Cardiac muscle cell (in vitro differentiated cells and primary cell): Measurements from ENCODE around the gene PAFAH1B1. TPM values are rescaled to one million over a fixed set of nuclear protein-coding genes. Genes with fewer than 3 reads are reported as not detected.
"Not testable (repeated sequence)": the region's sequence is repeated elsewhere in the genome, so short reads cannot be mapped to it uniquely, and the experiment has no call there.

Experiments used
- DNase-seq, 2 donors: peaks; one replicate each; pipeline versions ENCODE4 v3.0.0 to v3.0.0-alpha.2; 2010 to 2017; ENCODE audit warnings: low read depth in 1 of 2, low spot score in 1 of 2
- H3K27ac ChIP-seq: fragments of 200-600 bp; sonication (generic); 2 replicates; pipeline ENCODE4 v1.5.1; 2016
- H3K27me3 ChIP-seq: fragments of 200-600 bp; sonication (generic); 2 replicates; pipeline ENCODE4 v1.6.0; 2016; ENCODE audit warnings: control low read depth
- H3K36me3 ChIP-seq: fragments of 200-600 bp; sonication (generic); 2 replicates; pipeline ENCODE4 v1.5.1; 2016; ENCODE audit warnings: control low read depth
- H3K4me1 ChIP-seq: fragments of 200-600 bp; sonication (generic); 2 replicates; pipeline ENCODE4 v1.8.1; 2017; ENCODE audit warnings: low read depth, mild to moderate bottlenecking, mixed run types
- H3K4me3 ChIP-seq: fragments of 200-600 bp; sonication (generic); 2 replicates; pipeline ENCODE4 v1.5.1; 2016; ENCODE audit warnings: mild to moderate bottlenecking
- H3K9me3 ChIP-seq: fragments of 200-600 bp; sonication (generic); 2 replicates; pipeline ENCODE4 v1.5.1; 2017; ENCODE audit warnings: low read depth, mild to moderate bottlenecking, control low read depth
- polyA plus RNA-seq: library from polyadenylated mRNA; unstranded; fragments of >200 nt; fragmentation: Nextera tagmentation; extraction: Ambion mirVana; gene quantifications from 2 replicates; pipeline ENCODE4 v1.2.1, GENCODE V29; 2016
- total RNA-seq: library from RNA; depleted of rRNA; stranded (reverse); fragments of >200 nt; gene quantifications from 2 replicates; pipeline ENCODE4 v1.2.3, GENCODE V29; 2016
- TF ChIP-seq, protein P1 (sequence below): IDR thresholded peaks from 2 replicates; pipeline ENCODE4 v1.5.1; 2012; ENCODE audit warnings: low read depth, mild to moderate bottlenecking, low read length

The PAFAH1B1 gene
- total and polyA plus RNA-seq, 2 experiments from 2014 or later = 49.3 to 79.3 TPM

DNA sequence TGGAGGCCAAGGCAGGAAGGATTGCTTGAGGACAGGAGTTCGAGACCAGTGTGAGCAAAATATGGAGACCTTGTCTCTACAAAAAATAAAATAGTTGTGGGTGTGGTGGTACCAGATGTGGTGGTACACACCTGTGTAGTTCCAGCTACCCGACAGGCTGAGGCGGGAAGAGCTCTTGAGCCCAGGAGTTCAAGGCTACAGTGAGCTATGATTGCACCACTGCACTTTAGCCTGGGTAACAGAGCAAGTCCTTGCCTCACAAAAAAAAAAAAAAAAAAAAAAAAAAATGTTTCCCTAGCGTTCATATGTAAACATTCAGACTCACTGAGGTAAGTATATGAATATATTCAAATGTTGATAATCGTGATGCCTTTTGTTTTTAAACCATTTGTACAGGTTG, 78.6 kb downstream of the PAFAH1B1 start:
- H3K9me3 ChIP-seq = no peaks in the 10 kb centered on the region
- H3K27me3 ChIP-seq = no peaks in the 10 kb centered on the region
- H3K4me1 ChIP-seq = no peaks in the 10 kb centered on the region
- no peak for DNase-seq
- peaks cover 72% of the 10 kb centered on the region for H3K36me3 ChIP-seq
- H3K27ac ChIP-seq = no peak overlapping the region
- H3K4me3 ChIP-seq = no peak overlapping the region
- TF ChIP-seq, protein P1, sequence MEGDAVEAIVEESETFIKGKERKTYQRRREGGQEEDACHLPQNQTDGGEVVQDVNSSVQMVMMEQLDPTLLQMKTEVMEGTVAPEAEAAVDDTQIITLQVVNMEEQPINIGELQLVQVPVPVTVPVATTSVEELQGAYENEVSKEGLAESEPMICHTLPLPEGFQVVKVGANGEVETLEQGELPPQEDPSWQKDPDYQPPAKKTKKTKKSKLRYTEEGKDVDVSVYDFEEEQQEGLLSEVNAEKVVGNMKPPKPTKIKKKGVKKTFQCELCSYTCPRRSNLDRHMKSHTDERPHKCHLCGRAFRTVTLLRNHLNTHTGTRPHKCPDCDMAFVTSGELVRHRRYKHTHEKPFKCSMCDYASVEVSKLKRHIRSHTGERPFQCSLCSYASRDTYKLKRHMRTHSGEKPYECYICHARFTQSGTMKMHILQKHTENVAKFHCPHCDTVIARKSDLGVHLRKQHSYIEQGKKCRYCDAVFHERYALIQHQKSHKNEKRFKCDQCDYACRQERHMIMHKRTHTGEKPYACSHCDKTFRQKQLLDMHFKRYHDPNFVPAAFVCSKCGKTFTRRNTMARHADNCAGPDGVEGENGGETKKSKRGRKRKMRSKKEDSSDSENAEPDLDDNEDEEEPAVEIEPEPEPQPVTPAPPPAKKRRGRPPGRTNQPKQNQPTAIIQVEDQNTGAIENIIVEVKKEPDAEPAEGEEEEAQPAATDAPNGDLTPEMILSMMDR = no peak

DNA sequence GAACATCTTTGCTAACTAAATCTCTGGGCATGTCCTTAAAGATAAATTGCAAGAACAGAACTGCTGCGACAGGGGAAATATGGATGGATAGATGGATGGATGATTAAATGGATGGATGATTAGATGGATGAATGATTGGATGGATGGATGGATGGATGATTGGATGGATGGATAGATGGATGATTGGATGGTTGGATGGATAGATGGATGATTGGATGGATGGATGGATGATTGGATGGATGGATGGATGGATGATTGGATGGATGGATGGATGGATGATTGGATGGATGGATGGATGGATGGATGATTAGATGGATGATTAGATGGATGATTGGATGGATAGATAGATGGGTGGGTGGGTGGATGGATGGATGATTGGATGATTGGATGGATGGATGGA, 85.8 kb downstream of the PAFAH1B1 start:
- H3K4me1 ChIP-seq, H3K9me3 ChIP-seq, H3K27me3 ChIP-seq, H3K4me3 ChIP-seq, H3K27ac ChIP-seq, DNase-seq: not testable (repeated sequence)
- peaks cover 74% of the 10 kb centered on the region for H3K36me3 ChIP-seq

DNA sequence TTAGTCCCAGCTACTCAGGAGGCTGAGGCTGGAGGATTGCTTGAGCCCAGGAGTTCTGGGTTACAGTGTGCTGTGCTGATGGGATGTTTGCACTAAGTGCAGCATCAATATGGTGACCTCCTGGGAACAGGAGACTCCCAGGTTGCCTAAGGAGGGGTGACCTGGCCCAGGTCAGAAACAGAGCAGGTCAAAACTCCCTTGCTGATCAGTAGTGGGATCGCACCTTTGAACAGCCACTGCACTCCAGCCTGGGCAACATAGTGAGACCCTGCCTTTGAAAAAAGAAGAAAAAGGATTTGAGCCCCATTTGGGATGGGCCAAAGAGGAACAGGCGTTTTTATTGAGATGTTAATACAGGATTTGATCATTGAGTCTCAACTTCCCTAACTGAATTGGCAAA, 87.5 kb downstream of the PAFAH1B1 start:
- Histone ChIP-seq H3K9me3 (no peaks in the 10 kb centered on the region), H3K27ac (no peak overlapping the region), H3K4me1 (no peaks in the 10 kb centered on the region), H3K4me3 (no peak overlapping the region), H3K27me3 (no peaks in the 10 kb centered on the region), H3K36me3 (peaks cover 60% of the 10 kb centered on the region)
- TF ChIP-seq, protein P1 = no peak
- no peak for DNase-seq

DNA sequence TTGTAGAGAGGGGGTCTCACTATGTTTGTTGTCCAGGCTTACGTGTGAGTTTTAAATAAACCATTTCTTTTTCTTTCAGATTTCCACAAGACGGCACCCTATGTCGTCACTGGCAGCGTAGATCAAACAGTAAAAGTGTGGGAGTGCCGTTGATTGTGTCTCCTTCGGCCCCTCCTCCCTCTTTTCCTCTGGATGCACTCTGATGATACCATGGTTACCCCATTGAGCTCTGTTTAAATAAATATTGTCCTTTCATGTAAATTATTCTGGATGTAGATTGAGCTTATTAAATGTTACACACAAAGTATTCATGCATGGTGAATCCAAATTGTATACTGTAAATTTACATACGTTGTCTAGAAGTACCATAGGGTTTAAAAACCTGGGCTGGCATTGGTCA, 88.2 kb downstream of the PAFAH1B1 start:
- Histone ChIP-seq H3K27ac (no peak overlapping the region), H3K4me1 (no peaks in the 10 kb centered on the region), H3K36me3 (peaks cover 53% of the 10 kb centered on the region), H3K9me3 (no peaks in the 10 kb centered on the region), H3K27me3 (no peaks in the 10 kb centered on the region), H3K4me3 (no peak overlapping the region)
- TF ChIP-seq, protein P1 = no peak
- no peak for DNase-seq

DNA sequence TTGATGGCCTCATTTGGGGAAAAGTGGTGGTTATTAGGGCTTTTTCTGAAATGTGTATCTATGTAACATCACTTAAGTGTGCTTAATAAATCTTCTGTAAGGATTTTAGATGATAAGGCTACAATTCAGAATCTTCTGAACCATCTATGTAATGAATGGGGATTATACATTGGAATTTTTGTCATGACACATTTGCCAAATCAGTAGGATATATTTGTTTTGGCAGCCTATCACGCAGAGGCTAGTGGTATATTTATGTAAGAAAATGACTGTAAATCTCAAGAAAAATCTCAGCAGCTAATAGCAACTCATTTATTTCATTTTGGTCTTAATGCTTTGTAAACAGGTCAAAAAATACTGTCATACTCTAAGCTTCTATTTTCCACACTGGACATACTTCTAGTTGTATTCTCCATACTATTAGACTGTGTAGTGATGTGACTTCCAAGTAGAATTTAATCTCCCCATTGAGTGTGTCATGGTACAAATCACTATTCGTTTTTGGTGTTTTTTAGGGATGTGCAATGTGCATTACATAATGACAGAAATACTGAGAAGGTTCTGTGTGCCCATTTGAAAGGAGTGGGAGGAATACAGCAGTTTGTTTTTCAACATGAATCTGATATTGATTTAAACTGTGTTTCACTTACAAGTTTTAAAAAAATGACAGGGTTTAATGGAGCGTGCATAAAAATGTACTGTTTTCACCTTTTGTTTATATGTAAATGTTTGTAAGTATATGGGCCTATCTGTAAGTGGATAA, 88.9 kb downstream of the PAFAH1B1 start:
- H3K27me3 ChIP-seq = no peaks in the 10 kb centered on the region
- no peak overlapping the region for H3K4me3 ChIP-seq
- no peak for DNase-seq
- H3K36me3 ChIP-seq = peaks cover 50% of the 10 kb centered on the region
- no peaks in the 10 kb centered on the region for H3K9me3 ChIP-seq
- H3K4me1 ChIP-seq = no peaks in the 10 kb centered on the region
- H3K27ac ChIP-seq = peak overlapping the region; percentile 9
- TF ChIP-seq, protein P1 = no peak

DNA sequence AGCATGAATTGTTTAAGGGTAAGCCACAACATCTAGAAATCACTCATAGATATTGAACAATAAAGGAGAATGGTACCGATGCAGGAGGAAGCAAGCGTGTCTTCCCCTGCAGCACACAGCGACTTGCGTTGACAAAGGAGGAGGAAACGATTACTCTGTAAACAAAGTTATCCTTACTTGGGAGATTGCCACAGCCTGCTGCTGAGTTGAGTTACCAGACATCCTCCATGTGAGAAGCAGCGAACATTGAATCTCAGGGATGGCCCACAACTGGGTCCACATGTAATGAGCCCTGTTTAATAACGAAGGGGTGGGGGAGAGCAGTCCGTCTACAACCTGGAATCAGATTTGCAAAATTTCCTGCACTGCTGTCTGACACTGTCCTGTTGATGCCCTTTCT, 90.5 kb downstream of the PAFAH1B1 start:
- no peak overlapping the region for H3K4me3 ChIP-seq
- H3K9me3 ChIP-seq = no peaks in the 10 kb centered on the region
- no peaks in the 10 kb centered on the region for H3K4me1 ChIP-seq
- DNase-seq = no peak
- no peak overlapping the region for H3K27ac ChIP-seq
- peaks cover 44% of the 10 kb centered on the region for H3K36me3 ChIP-seq
- TF ChIP-seq, protein P1 = no peak
- H3K27me3 ChIP-seq = no peaks in the 10 kb centered on the region
